Esophagus mucosa (tissue), 1 donor: Measurements from ENCODE around the gene PITPNC1. TPM values are rescaled to one million over a fixed set of nuclear protein-coding genes. Genes with fewer than 3 reads are reported as not detected.
"Not testable (repeated sequence)": the region's sequence is repeated elsewhere in the genome, so short reads cannot be mapped to it uniquely, and the experiment has no call there.

Experiments
- ATAC-seq: fragments of 200-7000 bp; cut with Tn5 transposase; one replicate; pipeline ENCODE4 v1.9.1; 2020
- total RNA-seq: library from RNA; stranded (reverse); gene quantifications from one replicate; pipeline ENCODE4 v1.2.4, GENCODE V29; 2023
- donor health status: DM: yes; HTN: yes; CAD: no.

PITPNC1 gene
- 16.0 TPM for total RNA-seq

DNA sequence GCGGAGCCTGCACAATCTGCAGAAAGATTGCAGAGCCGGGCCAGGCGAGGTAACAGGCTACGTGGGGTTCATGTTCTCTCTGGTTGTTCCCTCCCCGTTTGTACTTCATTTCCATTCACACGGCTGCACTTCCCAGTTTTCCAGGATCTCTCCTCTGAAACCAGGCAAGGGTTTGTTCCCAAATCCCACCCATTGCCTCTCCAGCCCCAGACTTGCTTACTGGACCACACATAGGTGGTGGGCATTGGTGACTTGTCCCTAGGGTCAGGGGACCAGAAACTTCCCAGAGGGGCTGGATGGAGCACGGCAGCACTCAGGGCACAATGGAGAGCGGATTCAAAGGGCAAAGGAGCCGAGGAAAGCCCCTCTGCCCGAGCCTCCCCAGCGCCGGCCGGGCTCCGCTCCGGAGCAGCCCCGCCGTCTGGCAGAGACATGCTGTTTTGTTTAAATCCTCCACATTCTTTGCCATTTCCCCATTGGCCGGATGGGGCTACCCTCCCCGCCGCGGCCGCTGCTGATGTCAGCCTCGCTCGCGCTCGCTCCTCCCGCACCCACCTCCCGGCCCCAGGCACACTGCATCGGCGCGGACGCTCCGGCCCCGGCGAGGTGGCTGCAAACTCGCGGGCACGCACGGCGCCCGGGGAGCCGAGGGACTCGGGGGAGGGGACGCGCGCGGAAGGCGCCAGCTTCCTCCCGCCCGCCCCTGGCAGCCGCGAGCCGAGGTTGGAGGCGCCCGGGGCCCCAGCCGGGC is at the start of gene PITPNC1:
PITPNC1 (plus strand) TSS at position 545 of the 751 bp plus-strand sequence.
- ATAC-seq, result peak; percentile 82

DNA sequence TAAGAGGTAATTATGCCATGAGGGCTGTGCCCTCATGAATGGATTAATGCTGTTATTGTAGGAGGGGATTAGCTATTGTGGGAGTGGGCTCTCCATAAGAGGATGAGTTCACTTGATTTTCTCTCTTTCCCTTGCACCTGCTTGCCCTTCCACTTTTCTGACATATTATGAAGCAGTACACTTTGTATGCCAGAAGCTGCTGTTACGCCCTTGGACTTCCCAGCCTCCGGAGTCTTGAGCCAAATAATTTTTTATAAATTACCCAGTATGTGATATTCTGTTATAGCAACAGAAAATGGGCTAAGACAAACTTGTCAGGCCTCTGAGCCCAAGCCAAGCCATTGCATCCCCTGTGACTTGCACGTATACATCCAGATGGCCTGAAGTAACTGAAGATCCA is 49.1 kb upstream of the PITPNC1 start:
- ATAC-seq, result no peak

GRCh38 chr17:67331381-67332161 is 45.5 kb upstream of the PITPNC1 start:
- ATAC-seq, result not testable (repeated sequence)

DNA sequence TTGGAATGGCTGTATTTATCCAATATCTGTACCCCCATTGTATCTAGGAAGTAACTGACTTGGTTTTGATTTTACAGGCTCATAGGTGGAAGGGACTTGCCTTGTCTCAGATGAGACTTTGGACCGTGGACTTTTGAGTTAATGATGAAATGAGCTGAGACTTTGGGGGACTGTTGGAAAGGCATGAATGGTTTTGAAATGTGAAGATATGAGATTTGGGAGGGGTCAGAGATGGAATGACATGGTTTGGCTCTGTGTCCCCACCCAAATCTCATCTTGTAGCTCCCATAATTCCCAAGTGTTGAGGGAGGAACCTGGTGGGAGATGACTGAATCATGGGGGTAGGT is 44.9 kb upstream of the PITPNC1 start:
- not testable (repeated sequence) for ATAC-seq

DNA sequence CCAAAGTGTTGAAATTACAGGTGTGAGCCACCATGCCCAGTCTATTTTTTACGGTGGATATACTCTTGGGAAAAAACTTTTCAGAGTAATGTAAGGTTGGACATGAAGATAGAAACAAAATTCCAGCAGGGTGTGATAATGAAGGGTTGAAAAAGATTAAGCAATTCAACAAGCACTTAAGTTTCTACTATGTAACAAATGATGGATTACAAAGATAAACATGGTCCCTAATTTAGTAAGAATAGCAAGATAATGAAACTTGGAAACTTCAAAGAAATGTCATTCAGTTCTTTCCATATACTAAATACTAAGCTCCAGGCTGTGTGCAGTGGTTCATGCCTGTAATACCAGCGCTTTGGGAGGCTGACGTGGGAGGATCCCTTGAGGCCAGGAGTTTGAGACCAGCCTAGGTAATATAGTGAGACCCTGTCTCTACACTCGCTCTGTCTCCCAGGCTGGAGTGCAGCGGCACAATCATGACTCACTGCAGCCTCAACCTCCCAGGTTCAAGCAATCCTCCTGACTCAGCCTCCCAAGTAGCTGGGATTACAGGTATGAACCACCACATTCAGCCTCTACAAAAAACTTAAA is 41.7 kb upstream of the PITPNC1 start:
- ATAC-seq, result no peak

GRCh38 chr17:67336859-67337258 is 40.2 kb upstream of the PITPNC1 start:
- no peak for ATAC-seq

- ATAC-seq, result not testable (repeated sequence)
Observed at GRCh38 chr17:67338353-67338752, 38.7 kb upstream of the PITPNC1 start.

DNA sequence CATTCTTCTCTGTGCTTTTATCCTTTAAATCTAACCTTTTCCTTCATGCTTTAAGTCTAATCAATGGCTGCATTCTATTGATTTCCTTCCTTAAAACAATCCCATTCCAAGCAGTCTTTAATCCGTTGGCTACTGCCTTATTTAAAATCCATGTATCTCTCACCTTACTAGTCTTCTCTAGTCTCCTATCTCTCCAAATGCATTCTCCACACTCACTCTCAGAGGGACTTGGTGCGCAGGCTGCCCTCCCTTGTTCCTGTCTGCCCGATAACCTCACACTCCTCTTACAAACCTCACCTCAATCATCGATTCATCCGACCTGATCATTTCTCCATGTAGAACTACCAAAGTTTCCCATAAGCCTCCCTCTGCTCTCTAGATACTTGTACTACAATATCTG is 33.8 kb upstream of the PITPNC1 start:
- no peak for ATAC-seq

DNA sequence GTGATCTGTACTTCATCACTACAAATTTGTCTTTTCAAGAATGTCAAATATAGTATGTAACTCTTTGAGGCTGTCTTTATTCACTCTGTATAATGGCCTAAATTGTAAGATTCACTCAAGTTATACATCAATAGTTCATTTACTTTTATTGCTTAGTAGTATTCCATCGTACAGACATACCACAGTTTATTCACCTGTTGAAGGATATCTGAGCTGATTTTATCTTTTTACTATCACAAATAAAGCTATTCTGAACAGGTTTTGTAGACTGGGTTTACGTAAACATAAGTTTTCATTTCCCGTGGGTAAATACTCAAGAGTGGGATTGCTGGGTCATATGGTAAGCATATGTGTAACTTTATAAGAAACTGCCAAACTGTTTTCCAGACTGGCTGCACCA is 29.3 kb upstream of the PITPNC1 start:
- ATAC-seq, result no peak

- ATAC-seq, result no peak
Observed at GRCh38 chr17:67349420-67349819, 27.7 kb upstream of the PITPNC1 start.

- ATAC-seq, result no peak
Observed at GRCh38 chr17:67353161-67353560, 23.9 kb upstream of the PITPNC1 start.

GRCh38 chr17:67353929-67354574 is 23.0 kb upstream of the PITPNC1 start:
- no peak for ATAC-seq

- ATAC-seq, result no peak
Observed at GRCh38 chr17:67358612-67359011, 18.5 kb upstream of the PITPNC1 start.

DNA sequence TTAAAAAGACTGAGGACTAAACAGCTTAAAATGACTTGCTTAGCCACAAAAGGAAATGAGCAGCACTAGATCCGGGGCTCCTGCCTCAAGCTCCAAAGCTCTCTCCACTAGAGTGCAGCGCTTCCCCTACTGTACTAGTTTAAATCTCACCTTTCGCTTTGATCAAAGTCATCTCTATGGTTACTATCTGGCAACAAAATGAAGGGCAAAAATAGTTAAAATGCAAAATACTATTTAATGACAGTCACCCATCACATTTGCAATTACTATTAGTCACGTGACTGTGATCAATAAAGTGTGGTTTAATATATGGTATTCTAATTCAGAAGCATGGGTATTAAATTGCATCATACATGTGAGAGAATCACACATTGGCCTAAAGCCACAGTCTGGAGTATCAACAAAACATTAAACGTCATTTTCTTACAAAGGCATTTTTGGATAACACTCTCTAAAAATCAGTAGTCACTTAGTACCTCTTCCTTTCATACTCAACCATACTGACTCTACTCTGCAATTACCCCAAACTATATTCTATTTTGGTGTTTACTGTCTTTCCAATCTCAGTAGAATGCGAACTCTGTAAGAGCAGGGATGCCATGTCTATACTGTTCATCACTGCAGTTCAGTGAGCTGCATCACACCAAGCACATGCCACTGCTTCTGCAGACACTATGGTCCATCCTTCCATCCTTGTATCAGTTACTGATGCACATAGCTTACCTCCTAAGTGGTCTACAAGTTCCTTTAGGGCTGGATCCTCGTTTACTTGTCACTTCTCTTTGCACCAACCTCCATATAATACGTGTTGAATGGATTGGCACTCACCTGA is 16.9 kb upstream of the PITPNC1 start:
- ATAC-seq, result no peak

DNA sequence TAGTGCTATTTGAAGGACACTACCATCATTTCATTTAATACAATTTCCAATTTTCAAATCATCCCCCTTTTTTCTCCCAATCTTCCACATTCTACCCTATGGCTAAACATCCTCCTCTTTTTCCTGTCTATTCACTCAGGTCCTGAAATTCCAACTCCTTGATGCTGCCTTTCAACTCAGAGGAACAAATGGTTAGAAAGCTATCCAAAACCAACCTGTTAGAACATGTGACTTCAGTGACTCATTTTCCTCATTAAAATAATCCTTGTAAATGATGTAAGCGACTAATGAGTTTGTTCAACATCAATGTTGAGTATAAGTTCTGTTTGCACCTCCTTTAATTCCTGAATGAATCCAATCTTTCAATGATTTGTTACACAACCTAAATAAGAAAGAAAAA is 16.2 kb upstream of the PITPNC1 start:
- peak; percentile 73 for ATAC-seq

GRCh38 chr17:67362173-67362572 is 14.9 kb upstream of the PITPNC1 start:
- ATAC-seq, result no peak

- ATAC-seq, result no peak
Observed at GRCh38 chr17:67364847-67365737, 12.0 kb upstream of the PITPNC1 start.

GRCh38 chr17:67365738-67366192 is 11.3 kb upstream of the PITPNC1 start:
- peak; percentile 37 for ATAC-seq

DNA sequence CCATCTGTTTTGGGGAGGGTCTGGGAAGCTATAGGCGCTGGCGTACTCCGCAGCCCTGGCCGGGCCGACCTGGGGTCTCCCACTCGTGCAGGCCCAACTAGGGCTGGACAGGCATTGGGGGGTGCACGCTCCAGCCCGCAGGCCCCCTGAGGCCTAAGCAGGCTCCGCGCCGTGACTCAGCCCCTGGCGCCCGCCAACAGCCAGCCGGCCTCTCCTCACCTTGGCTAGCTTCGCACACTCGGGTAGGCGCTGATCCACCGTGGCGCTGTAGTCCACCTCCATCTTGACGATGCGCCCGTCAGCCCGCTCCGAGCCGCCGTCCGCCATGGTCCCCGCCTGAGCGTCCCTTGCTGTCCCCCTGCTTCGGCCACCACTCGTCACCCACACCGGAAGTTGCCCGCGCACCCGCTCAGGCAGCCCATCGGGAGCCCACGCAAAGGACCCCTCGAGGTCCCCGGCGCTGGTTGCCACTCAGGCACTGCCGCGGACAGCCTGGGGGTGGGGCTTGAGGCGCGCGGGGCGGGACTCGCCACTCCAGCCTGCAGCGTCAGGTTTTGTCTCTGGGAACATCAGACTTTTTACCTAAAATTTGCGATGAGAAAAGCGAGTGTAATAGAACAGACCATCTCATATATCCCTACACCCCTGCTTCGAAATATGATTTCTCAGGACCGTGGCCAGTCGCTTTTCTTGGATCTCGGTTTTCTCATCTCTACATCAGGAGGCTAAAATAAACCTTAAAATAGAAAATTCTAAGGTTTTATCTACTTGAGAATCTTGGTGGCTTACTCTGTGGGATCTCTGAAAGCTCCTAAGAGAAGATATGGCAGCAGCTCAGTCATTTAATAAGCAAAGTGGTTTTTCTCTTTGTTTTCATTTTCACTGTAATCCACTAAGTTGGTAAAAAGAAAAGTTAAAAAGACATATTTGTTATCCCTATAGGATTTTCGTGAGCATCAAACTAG is 10.6 kb upstream of the PITPNC1 start, which contains the start of gene PSMD12:
PSMD12 (minus strand) TSS at position 385 of the 965 bp plus-strand sequence; CDS start at position 327, 58 bp downstream.
- ATAC-seq, result peak; percentile 97

DNA sequence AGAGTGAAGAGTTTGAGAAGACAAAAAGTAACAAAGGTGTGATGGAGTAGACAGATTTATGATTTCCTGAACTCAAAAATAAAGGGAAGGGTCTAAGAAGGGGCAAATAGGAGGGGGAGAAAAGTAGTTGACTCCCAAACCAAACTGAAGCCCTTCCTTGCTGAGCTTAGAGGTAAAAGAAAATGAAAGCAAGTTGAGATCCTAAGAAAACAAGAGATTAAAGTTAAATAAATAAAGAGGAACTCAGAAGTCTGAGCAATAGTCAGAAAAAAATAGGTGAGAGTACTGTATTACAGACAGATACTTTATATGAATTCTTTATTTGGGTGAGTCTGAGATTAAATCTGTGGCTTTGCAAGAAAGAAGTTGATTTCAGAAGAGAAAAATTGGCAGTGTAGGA is 7.4 kb upstream of the PITPNC1 start:
- ATAC-seq, result no peak
